Spleen (tissue), 7 donors: ENCODE data around the gene LAMA4.

ENCODE experiments used
- CTCF ChIP-seq, 11 experiments: fragments of 200-600 bp in 7 of 11; fragments of 450-650 bp in 4 of 11; sonication (generic) in 4 of 11; IDR thresholded peaks in 8 of 11; conservative IDR thresholded peaks in 3 of 11; 1 replicate in 7 of 11; 2 replicates in 4 of 11; pipeline versions ENCODE4 v1.4.0 to v1.8.0; 2016 to 2021; ENCODE audit warnings: antibody characterized with exemption in 11 of 11, inconsistent platforms in 4 of 11, mild to moderate bottlenecking in 1 of 11
- POLR2A ChIP-seq, 3 donors: fragments of 450-650 bp; IDR thresholded peaks; one replicate each; pipeline ENCODE4 v1.5.1; 2017; ENCODE audit warnings: antibody characterized with exemption in 3 of 3, mild to moderate bottlenecking in 1 of 3
- POLR2AphosphoS5 ChIP-seq, 3 donors: sonication (generic); formaldehyde crosslinking; IDR thresholded peaks; one replicate each; pipeline ENCODE4 v1.5.1; 2017; ENCODE audit warnings: antibody characterized with exemption in 3 of 3
- donor health status: DM: no; HTN: no; CAD: no; lungs with moderate emphysema.
- donor health status: DM: no; HTN: no; CAD: no.
- donor health status: DM: no; HTN: no; CAD: no.

- TF ChIP-seq POLR2A (IDR thresholded peaks at IDR 0.05) (no peak), CTCF (IDR thresholded peaks at IDR 0.05 in 8 of 11, conservative IDR thresholded peaks at IDR 0.05 in 3 of 11) (no peak), POLR2AphosphoS5 (IDR thresholded peaks at IDR 0.05) (no peak)
These were observed 61.2 kb downstream of the LAMA4 start for GRCh38 chr6:112193117-112193516.
